ENCODE measurements around the gene FOXC2. TPM values are rescaled to one million over a fixed set of nuclear protein-coding genes. Genes with fewer than 3 reads are reported as not detected.
A peak's percentile ranks its signal among the peaks of the same experiment; 100 is the strongest.

Gene FOXC2
- total and polyA plus RNA-seq, 9 of the 15 experiments (the other 6 are each of a cell fraction or from before 2014, with no cell fraction given) = 0.01 to 0.11 (median 0.10) TPM; not detected in 5

DNA sequence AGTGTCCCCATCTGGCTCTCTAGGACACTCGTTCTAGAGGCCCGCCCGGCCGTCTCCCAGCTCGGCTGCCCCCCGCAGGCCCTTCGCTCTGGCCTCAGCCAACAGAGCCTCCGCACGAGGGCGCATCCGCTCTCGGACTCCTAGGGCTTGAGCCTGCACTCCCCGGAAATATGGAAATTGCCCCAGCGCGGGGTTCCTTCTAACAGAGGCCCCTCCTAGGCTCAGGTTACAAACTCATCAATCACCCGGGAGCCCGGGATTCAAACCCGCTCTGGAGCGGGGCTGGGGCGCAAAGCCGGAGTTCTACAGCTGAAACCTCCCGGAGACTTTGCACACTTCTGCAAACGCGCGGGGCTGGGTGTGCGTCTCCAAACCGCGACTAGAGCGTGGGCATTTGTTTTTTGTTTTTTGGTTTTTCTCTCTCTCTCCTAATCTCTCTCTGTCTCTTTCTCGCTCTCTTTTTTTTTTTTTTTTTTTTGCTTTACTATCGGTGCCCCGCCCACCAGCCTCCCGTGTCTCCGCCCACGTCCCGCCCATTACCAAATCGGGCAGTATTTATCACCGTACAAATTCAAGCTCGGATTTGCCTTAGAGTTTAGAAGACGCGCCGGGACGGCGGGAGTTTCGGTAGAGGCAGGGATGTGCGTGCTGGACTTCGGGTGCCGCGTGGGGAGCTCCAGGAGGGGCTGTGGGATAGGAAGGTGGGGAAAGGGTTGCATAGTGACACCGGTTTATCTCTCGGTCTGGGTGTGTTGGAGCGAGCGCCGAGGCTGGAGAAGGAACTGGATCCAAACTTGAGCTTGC is 9.3 kb downstream of the FOXC2 start (continued):
- TF ChIP-seq HDAC3 (IDR thresholded peaks at IDR 0.05; ENCODE audit: borderline replicate concordance, partially characterized antibody) = no peak
- 0 out of 2 replicates have a peak, but pooled peaks have one; percentile 28 for TF ChIP-seq MIER1 (IDR thresholded peaks at IDR 0.05; ENCODE audit: low read depth)
- TF ChIP-seq GATAD2B (IDR thresholded peaks at IDR 0.05; ENCODE audit: borderline replicate concordance) = no peak
- TF ChIP-seq, protein P1, sequence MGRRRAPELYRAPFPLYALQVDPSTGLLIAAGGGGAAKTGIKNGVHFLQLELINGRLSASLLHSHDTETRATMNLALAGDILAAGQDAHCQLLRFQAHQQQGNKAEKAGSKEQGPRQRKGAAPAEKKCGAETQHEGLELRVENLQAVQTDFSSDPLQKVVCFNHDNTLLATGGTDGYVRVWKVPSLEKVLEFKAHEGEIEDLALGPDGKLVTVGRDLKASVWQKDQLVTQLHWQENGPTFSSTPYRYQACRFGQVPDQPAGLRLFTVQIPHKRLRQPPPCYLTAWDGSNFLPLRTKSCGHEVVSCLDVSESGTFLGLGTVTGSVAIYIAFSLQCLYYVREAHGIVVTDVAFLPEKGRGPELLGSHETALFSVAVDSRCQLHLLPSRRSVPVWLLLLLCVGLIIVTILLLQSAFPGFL (CRISPR knock-in tag; IDR thresholded peaks at IDR 0.05) = 0 out of 2 replicates have a peak, but pooled peaks have one; percentile 36
- no peak for TF ChIP-seq SIN3B (IDR thresholded peaks at IDR 0.05; ENCODE audit: low read depth)
- TF ChIP-seq BCOR (IDR thresholded peaks at IDR 0.05) = 0 out of 2 replicates have a peak, but pooled peaks have one; percentile 42
- TF ChIP-seq GATA2 (CRISPR knock-in tag; IDR thresholded peaks at IDR 0.05) = no peak
- peak; percentile 73 for TF ChIP-seq ETV1 (tag; conservative IDR thresholded peaks at IDR 0.05; ENCODE audit: low read depth)
- TF ChIP-seq, protein P2, sequence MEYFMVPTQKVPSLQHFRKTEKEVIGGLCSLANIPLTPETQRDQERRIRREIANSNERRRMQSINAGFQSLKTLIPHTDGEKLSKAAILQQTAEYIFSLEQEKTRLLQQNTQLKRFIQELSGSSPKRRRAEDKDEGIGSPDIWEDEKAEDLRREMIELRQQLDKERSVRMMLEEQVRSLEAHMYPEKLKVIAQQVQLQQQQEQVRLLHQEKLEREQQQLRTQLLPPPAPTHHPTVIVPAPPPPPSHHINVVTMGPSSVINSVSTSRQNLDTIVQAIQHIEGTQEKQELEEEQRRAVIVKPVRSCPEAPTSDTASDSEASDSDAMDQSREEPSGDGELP (CRISPR knock-in tag; IDR thresholded peaks at IDR 0.05; ENCODE audit: borderline replicate concordance) = peak; percentile 50
- TF ChIP-seq SREBF1 (IDR thresholded peaks at IDR 0.05; ENCODE audit: borderline replicate concordance, low read depth, low read length) = no peak
- TF ChIP-seq, protein P3, sequence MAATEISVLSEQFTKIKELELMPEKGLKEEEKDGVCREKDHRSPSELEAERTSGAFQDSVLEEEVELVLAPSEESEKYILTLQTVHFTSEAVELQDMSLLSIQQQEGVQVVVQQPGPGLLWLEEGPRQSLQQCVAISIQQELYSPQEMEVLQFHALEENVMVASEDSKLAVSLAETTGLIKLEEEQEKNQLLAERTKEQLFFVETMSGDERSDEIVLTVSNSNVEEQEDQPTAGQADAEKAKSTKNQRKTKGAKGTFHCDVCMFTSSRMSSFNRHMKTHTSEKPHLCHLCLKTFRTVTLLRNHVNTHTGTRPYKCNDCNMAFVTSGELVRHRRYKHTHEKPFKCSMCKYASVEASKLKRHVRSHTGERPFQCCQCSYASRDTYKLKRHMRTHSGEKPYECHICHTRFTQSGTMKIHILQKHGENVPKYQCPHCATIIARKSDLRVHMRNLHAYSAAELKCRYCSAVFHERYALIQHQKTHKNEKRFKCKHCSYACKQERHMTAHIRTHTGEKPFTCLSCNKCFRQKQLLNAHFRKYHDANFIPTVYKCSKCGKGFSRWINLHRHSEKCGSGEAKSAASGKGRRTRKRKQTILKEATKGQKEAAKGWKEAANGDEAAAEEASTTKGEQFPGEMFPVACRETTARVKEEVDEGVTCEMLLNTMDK (IDR thresholded peaks at IDR 0.05; ENCODE audit: borderline replicate concordance, insufficient read depth, low read depth, low read length, poor library complexity, severe bottlenecking) = peak; percentile 85
- TF ChIP-seq, protein P4, sequence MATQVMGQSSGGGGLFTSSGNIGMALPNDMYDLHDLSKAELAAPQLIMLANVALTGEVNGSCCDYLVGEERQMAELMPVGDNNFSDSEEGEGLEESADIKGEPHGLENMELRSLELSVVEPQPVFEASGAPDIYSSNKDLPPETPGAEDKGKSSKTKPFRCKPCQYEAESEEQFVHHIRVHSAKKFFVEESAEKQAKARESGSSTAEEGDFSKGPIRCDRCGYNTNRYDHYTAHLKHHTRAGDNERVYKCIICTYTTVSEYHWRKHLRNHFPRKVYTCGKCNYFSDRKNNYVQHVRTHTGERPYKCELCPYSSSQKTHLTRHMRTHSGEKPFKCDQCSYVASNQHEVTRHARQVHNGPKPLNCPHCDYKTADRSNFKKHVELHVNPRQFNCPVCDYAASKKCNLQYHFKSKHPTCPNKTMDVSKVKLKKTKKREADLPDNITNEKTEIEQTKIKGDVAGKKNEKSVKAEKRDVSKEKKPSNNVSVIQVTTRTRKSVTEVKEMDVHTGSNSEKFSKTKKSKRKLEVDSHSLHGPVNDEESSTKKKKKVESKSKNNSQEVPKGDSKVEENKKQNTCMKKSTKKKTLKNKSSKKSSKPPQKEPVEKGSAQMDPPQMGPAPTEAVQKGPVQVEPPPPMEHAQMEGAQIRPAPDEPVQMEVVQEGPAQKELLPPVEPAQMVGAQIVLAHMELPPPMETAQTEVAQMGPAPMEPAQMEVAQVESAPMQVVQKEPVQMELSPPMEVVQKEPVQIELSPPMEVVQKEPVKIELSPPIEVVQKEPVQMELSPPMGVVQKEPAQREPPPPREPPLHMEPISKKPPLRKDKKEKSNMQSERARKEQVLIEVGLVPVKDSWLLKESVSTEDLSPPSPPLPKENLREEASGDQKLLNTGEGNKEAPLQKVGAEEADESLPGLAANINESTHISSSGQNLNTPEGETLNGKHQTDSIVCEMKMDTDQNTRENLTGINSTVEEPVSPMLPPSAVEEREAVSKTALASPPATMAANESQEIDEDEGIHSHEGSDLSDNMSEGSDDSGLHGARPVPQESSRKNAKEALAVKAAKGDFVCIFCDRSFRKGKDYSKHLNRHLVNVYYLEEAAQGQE (IDR thresholded peaks at IDR 0.05; ENCODE audit: borderline replicate concordance) = peak; percentile 66; the same call in 1 of the 2 replicates
- TF ChIP-seq, protein P4 (CRISPR knock-in tag; IDR thresholded peaks at IDR 0.05; ENCODE audit: low read depth) = no peak
- no peak for TF ChIP-seq MCM5 (IDR thresholded peaks at IDR 0.05; ENCODE audit: low read depth)
- TF ChIP-seq L3MBTL2 (IDR thresholded peaks at IDR 0.05) = peak; percentile 38; the same call in 1 of the 2 replicates
